ENCODE data around the gene YOD1.

DNA sequence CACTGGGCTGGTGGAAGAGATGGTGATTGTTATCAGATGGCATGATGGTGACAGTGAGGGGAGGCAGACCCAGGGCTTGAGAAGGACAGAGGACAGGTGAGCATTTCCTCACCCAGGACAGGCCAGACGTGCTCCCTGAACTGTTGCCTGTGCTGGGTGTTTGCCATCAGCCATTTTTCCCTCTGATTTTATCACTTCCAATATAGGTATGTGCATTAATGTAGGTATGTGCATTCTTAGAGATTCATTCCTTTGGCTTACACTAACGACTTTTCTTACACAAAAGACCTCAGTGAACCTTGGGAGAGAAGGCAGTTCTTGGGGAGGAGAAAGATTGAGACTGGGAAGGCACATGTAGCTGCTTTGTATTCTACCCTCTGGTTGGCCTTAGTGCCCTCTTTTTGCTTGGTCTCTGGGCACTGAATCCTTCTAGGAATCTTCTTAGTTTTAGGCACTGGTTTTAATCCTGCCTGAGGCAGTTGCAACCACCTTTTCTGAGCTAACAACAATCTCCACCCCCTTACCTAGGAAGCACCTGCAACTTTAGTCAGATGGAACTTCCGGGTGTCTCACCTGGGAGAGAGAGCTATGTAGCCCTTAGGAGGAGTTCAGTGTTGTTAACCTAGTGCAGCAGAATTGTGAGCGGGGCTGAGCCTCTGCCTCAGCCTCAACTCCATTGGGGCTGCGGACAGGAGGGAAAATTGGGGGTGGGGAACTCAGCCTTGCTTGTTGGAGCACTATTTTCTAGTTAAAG is 49.3 kb downstream of the YOD1 start:
- no peak for TF ChIP-seq POLR2A (IDR thresholded peaks at IDR 0.05)
- TF ChIP-seq, protein P1, sequence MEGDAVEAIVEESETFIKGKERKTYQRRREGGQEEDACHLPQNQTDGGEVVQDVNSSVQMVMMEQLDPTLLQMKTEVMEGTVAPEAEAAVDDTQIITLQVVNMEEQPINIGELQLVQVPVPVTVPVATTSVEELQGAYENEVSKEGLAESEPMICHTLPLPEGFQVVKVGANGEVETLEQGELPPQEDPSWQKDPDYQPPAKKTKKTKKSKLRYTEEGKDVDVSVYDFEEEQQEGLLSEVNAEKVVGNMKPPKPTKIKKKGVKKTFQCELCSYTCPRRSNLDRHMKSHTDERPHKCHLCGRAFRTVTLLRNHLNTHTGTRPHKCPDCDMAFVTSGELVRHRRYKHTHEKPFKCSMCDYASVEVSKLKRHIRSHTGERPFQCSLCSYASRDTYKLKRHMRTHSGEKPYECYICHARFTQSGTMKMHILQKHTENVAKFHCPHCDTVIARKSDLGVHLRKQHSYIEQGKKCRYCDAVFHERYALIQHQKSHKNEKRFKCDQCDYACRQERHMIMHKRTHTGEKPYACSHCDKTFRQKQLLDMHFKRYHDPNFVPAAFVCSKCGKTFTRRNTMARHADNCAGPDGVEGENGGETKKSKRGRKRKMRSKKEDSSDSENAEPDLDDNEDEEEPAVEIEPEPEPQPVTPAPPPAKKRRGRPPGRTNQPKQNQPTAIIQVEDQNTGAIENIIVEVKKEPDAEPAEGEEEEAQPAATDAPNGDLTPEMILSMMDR (IDR thresholded peaks at IDR 0.05) = no peak

Data from esophagus squamous epithelium (tissue), 4 donors.